Natural killer cell (primary cell): ENCODE data around the gene UBALD2. TPM values are rescaled to one million over a fixed set of nuclear protein-coding genes. Genes with fewer than 3 reads are reported as not detected.

Experiments
- ATAC-seq, 3 donors: fragments of 150-1000 bp in 2 of 3; fragments of 200-7000 bp in 1 of 3; cut with Tn5 transposase; 1 replicate in 1 of 3; 2 replicates in 2 of 3; pipeline ENCODE4 v1.10.0; 2021; ENCODE audit warnings: mild to moderate bottlenecking in 2 of 3, moderate library complexity in 2 of 3
- DNase-seq, 2 donors: peaks; one replicate each; pipeline versions ENCODE4 v3.0.0 to v3.0.0-alpha.2; 2013 to 2021; ENCODE audit warnings: mixed read lengths in 1 of 2
- H3K27ac ChIP-seq: one replicate; pipeline ENCODE4 v1.5.1; 2013; ENCODE audit warnings: mild to moderate bottlenecking, low read length
- H3K27me3 ChIP-seq: one replicate; pipeline ENCODE4 v1.6.1; 2013; ENCODE audit warnings: low read length; ENCODE audit not compliant: control insufficient read depth, insufficient read depth
- H3K36me3 ChIP-seq: one replicate; pipeline ENCODE4 v1.6.1; 2013; ENCODE audit warnings: low read length; ENCODE audit not compliant: control insufficient read depth, insufficient read depth
- H3K4me1 ChIP-seq: one replicate; pipeline ENCODE4 v1.6.1; 2013; ENCODE audit warnings: low read length; ENCODE audit not compliant: control insufficient read depth, insufficient read depth
- H3K4me3 ChIP-seq: one replicate; pipeline ENCODE4 v1.5.1; 2013; ENCODE audit warnings: low read length
- H3K9me3 ChIP-seq: one replicate; pipeline ENCODE4 v1.6.1; 2013; ENCODE audit warnings: low read length; ENCODE audit not compliant: control insufficient read depth, insufficient read depth
- H3K27ac Mint-ChIP-seq, 2 donors: one replicate each; pipeline ENCODE4 v1.8.0; 2022; ENCODE audit warnings: mild to moderate bottlenecking in 2 of 2, mixed read lengths in 2 of 2, moderate library complexity in 1 of 2
- H3K27me3 Mint-ChIP-seq, 2 donors: one replicate each; pipeline ENCODE4 v1.8.0; 2022; ENCODE audit warnings: low read depth in 2 of 2, mixed read lengths in 2 of 2
- H3K36me3 Mint-ChIP-seq: one replicate; pipeline ENCODE4 v1.8.0; 2022; ENCODE audit warnings: mixed read lengths
- H3K4me1 Mint-ChIP-seq, 2 donors: one replicate each; pipeline ENCODE4 v1.8.0; 2022; ENCODE audit warnings: mixed read lengths in 2 of 2
- H3K4me3 Mint-ChIP-seq: one replicate; pipeline ENCODE4 v1.8.0; 2022; ENCODE audit warnings: mild to moderate bottlenecking, moderate library complexity, mixed read lengths
- H3K9me3 Mint-ChIP-seq, 2 donors: one replicate each; pipeline ENCODE4 v1.8.0; 2022; ENCODE audit warnings: mixed read lengths in 2 of 2
- CTCF ChIP-seq: fragments of 200-600 bp; IDR thresholded peaks from one replicate; pipeline ENCODE4 v1.8.0; 2022; ENCODE audit warnings: antibody characterized with exemption
- WGBS: methylation state at CpG from one replicate; pipeline ENCODE4 v1.1.7; 2013; ENCODE audit warnings: missing lambda C conversion rate; ENCODE audit not compliant: insufficient coverage; 5-methylcytosine and 5-hydroxymethylcytosine counted together
- intact Hi-C: fragments of 100-400 bp; cut with micrococcal nuclease; formaldehyde crosslinking; loops from one replicate; pipeline ENCODE4 v1.14.2; 2022
- total RNA-seq, 4 donors: library from RNA; stranded (reverse); fragments of 120-200 nt in 1 of 4; gene quantifications; one replicate each; pipeline versions ENCODE4 v1.2.3 to v1.2.4, GENCODE V29; 2013 to 2022

Gene UBALD2
- total RNA-seq, 3 donors from 2014 or later (not counting 1 experiment from before 2014, with no cell fraction given): 171 to 287 (median 189) TPM

GRCh38 chr17:76273445-76274111 is 8.4 kb downstream of the UBALD2 start:
- H3K4me1 Mint-ChIP-seq: peaks cover 20 to 42% of the 10 kb centered on the region in 2 donors
- H3K4me3 ChIP-seq: no peak overlapping the region
- H3K27me3 Mint-ChIP-seq: no peaks in the 10 kb centered on the region
- no peaks in the 10 kb centered on the region for H3K27me3 ChIP-seq
- H3K4me1 ChIP-seq: peaks cover 60% of the 10 kb centered on the region
- no peaks in the 10 kb centered on the region for H3K9me3 Mint-ChIP-seq
- WGBS: 85% methylated on average over 26 of the region's 26 CpGs
- no peaks in the 10 kb centered on the region for H3K36me3 Mint-ChIP-seq
- H3K27ac Mint-ChIP-seq: peak overlapping the region; percentile 99
- no peak for DNase-seq
- H3K9me3 ChIP-seq: no peaks in the 10 kb centered on the region
- peak overlapping the region; percentile 82 for H3K4me3 Mint-ChIP-seq
- H3K36me3 ChIP-seq: peaks cover 11% of the 10 kb centered on the region
- no peak for TF ChIP-seq CTCF
- no peak for ATAC-seq
- intact Hi-C loops: no loop called here
- H3K27ac ChIP-seq: peak overlapping the region; percentile 92

- WGBS: 83% methylated on average over 21 of the region's 21 CpGs
- no peak for ATAC-seq
- H3K36me3 ChIP-seq: peaks cover 6% of the 10 kb centered on the region
- H3K4me3 ChIP-seq: no peak overlapping the region
- no peaks in the 10 kb centered on the region for H3K9me3 Mint-ChIP-seq
- DNase-seq: peak in 1 of 2 donors; percentile 40
- no peak overlapping the region for H3K27ac ChIP-seq
- H3K9me3 ChIP-seq: no peaks in the 10 kb centered on the region
- H3K4me3 Mint-ChIP-seq: peak overlapping the region; percentile 21
- intact Hi-C loops: no loop called here
- H3K36me3 Mint-ChIP-seq: no peaks in the 10 kb centered on the region
- peak overlapping the region; percentile 99 for H3K27ac Mint-ChIP-seq
- no peak for TF ChIP-seq CTCF
- no peaks in the 10 kb centered on the region for H3K27me3 ChIP-seq
- peaks cover 55% of the 10 kb centered on the region for H3K4me1 ChIP-seq
- H3K27me3 Mint-ChIP-seq: no peaks in the 10 kb centered on the region
- H3K4me1 Mint-ChIP-seq: peaks cover 13 to 35% of the 10 kb centered on the region in 2 donors
These were observed 9.2 kb downstream of the UBALD2 start for GRCh38 chr17:76274112-76274956.

GRCh38 chr17:76275382-76276068 is 10.4 kb downstream of the UBALD2 start:
- Mint-ChIP-seq H3K27me3 (no peaks in the 10 kb centered on the region), H3K36me3 (no peaks in the 10 kb centered on the region), H3K4me3 (no peak overlapping the region), H3K9me3 (no peaks in the 10 kb centered on the region), H3K27ac (peak overlapping the region; percentile 46 to 65), H3K4me1 (peaks cover 6 to 26% of the 10 kb centered on the region in 2 donors)
- 90% methylated on average over 22 of the region's 22 CpGs for WGBS
- no peaks in the 10 kb centered on the region for H3K9me3 ChIP-seq
- DNase-seq (no peak), ATAC-seq (no peak)
- H3K27ac ChIP-seq: no peak overlapping the region
- H3K27me3 ChIP-seq: no peaks in the 10 kb centered on the region
- intact Hi-C loops: loop anchor here (5.0 kb wide), 1 partner anchor 33 kb away; the partner anchor contains the start of gene RNF157
- H3K4me3 ChIP-seq: no peak overlapping the region
- peaks cover 4% of the 10 kb centered on the region for H3K36me3 ChIP-seq
- no peak for TF ChIP-seq CTCF
- peaks cover 49% of the 10 kb centered on the region for H3K4me1 ChIP-seq
